ENCODE measurements around the gene TM6SF1. TPM values are rescaled to one million over a fixed set of nuclear protein-coding genes. Genes with fewer than 3 reads are reported as not detected.

Gene TM6SF1
- total and polyA plus RNA-seq, 9 of the 15 experiments (the other 6 are each of a cell fraction or from before 2014, with no cell fraction given), result 1.0 to 5.6 (median 3.5) TPM

- TF ChIP-seq PML (IDR thresholded peaks at IDR 0.05; ENCODE audit: low read length) (no peak), ZNF696 (CRISPR knock-in tag; conservative IDR thresholded peaks at IDR 0.05) (no peak), PKNOX1 (IDR thresholded peaks at IDR 0.05) (peak; percentile 27), ZNF707 (CRISPR knock-in tag; conservative IDR thresholded peaks at IDR 0.05) (no peak), HDGF (IDR thresholded peaks at IDR 0.05) (no peak), FOXJ2 (tag; IDR thresholded peaks at IDR 0.05) (peak; percentile 91), RBM25 (IDR thresholded peaks at IDR 0.05; ENCODE audit: low read depth, low read length, severe bottlenecking) (no peak), NR3C1 (CRISPR knock-in tag; IDR thresholded peaks at IDR 0.05) (no peak), MEF2A (IDR thresholded peaks at IDR 0.05; ENCODE audit: control insufficient read depth, low read depth, low read length) (no peak), ZKSCAN3 (CRISPR knock-in tag; IDR thresholded peaks at IDR 0.05) (no peak), ZFX (CRISPR knock-in tag; IDR thresholded peaks at IDR 0.05) (0 out of 2 replicates have a peak, but pooled peaks have one; percentile 21)
Measured at GRCh38 chr15:83099290-83099689, 8.2 kb upstream of the TM6SF1 start (continued).

GRCh38 chr15:83100097-83100646 lies 7.3 kb upstream of the TM6SF1 start:
- Histone ChIP-seq H3K4me1 (replicated peaks in 1 of 2; ENCODE audit: control insufficient read depth in 2 of 2, insufficient read depth in 2 of 2, low read length in 2 of 2) (peaks cover 3 to 15% of the 10 kb centered on the region in 2 experiments), H3K9me1 (ENCODE audit: control insufficient read depth, insufficient read depth, low read length) (no peaks in the 10 kb centered on the region), H3K36me3 (ENCODE audit: control insufficient read depth, insufficient read depth, low read length) (no peaks in the 10 kb centered on the region), H3K4me3 (no peak overlapping the region), H3K27ac (ENCODE audit: extremely low read depth, low read depth, low read length) (no peak overlapping the region), H3K9ac (ENCODE audit: insufficient read depth in 1 of 2, low read depth in 2 of 2, low read length in 2 of 2) (no peak overlapping the region), H3K9me3 (replicated peaks; ENCODE audit: control insufficient read depth, insufficient read depth, low read depth, low read length) (no peaks in the 10 kb centered on the region), H4K20me1 (replicated peaks; ENCODE audit: control insufficient read depth, insufficient read depth, low read length) (no peaks in the 10 kb centered on the region), H3K79me2 (ENCODE audit: control insufficient read depth, insufficient read depth, low read length) (no peaks in the 10 kb centered on the region), H3K4me2 (ENCODE audit: insufficient read depth, low read length) (no peak overlapping the region), H2AFZ (ENCODE audit: low read depth, low read length) (peak overlapping the region; percentile 59), H3K27me3 (ENCODE audit: control insufficient read depth in 2 of 2, insufficient read depth in 2 of 2, low read length in 2 of 2) (no peaks in the 10 kb centered on the region)
- BruUV-seq (replicated peaks), result no TSS peak
- ChIA-PET POLR2A (interaction anchor here (1.2 kb wide), 1 partner anchor 27 kb away, joined by 5 read pairs; no protein-coding TSS in a partner anchor), CTCF (ENCODE audit: low intra/inter-chr PET ratio) (no interaction called here)
- intact Hi-C loops (cut with micrococcal nuclease) (no loop called here), in situ Hi-C loops (cut with MboI) (no loop called here)
- no peak for TF ChIP-seq ZNF140 (CRISPR knock-in tag; IDR thresholded peaks at IDR 0.05)
- no peak for ATAC-seq
- no peak for FAIRE-seq
- DNase-seq (ENCODE audit: extremely low read depth in 1 of 4, low spot score in 3 of 4), result no peak
- 49% methylated on average over 2 of the region's 2 CpGs for WGBS (ENCODE audit: insufficient coverage, low coverage, missing lambda C conversion rate)

Measured in K562 (cell line).